GM18519 (cell line): ENCODE measurements around the gene NKX1-1.

Source experiments
- ATAC-seq: cut with Tn5 transposase; IDR thresholded peaks from one replicate; pipeline ENCODE4 v1.9.1; 2021; ENCODE audit warnings: mild to moderate bottlenecking, moderate library complexity; ENCODE audit not compliant: unreplicated experiment, low FRiP score

The NKX1-1 gene

DNA sequence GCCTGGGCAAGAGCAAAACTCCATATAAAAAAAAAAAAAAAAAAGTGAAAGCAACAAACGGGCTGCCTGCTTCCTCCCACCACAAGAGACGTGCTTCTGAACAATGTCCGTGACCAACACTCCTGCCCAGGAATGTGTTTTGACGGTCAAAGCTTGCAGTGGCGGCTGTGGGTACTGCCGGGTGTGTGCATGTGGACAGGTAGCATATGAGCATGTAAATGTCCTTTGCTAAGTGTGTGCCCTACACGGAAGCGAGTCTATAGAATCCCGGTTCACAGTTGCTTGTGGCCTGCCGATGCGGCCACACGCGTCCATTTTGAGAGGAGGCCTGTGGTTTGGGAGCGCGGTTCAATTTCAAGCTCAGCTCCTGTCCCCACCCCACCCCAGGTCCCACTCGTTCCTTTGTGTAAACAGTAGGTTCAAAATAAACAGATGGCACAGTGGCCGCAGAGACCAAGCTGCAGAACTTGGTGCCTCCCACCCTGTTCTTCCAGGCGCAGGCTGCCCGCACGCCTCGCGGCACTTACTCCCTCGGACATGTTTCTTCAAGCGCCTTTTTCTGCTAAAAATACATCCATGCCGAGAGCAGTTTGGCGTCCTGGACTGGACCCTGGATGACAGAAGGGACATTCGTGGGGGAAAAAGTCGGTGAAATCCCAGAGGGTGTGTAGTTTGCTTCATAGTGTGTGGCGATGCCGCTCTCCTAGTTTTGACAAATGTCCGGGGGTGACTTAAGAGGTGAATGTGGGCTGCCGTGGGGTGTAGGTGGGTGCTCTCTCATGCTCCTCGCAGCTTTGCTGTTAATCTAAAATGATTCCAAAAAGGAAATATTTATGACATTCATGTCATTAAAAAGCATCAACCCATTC, 11.5 kb upstream of the NKX1-1 start:
- ATAC-seq: no peak

DNA sequence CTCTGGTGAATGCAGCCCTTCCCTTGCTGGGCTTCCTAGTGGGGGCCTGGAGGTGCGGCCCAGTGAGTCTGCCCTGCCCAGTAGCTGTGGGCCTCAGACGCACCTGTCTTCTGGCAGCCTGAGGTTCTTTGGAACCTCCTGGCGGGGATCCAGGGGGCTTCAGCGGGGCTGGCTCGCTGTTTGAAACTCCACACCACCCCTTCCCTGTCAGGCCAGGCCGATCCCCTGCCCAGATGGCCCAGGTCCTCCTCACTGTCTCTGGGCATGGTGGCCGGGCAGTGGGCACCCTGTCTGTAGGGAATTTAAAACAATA, 10.7 kb upstream of the NKX1-1 start:
- ATAC-seq: no peak

DNA sequence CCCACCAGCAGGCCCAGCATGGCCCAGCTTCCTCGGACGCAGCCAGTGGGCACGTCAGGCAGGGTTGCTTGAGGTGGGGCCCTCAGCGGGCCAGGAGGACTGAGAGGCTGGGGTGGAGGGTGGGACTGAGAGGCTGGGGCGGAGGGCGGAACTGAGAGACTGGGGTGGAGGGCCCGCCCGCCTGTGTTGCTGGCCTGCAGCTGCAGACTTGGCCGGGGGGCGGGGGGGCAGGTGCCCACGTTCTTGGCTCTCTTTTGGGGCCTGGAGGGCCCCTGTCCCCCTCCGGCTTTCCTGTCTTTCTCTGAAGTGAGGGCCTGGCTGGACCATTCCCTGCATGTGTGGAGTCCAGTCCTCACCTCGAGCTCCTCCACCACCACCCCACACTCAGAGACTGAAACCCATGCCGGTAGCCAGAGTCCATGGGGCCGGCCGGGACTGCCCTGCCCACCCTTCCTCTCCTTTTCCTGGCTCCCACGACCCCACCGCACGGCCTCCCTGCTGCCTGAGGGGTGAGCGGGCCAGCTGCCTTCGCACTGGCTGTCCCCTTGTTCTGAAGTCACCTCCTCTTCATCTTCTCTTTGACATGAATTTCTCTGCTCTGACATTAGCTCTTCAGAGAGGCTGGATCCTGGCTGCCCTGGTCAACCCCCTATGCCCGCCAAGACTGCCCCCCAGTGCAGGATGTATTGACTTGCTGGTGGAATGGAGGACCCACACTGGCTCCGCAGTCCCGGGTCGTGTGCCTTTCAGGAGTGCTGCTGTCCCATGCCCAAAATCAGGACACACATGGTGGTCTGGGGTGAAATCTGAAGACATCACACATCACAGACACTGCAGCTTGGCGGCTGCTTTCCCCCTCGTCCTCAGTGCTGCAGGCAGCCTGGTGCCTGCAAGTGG, 10.1 kb upstream of the NKX1-1 start:
- no peak for ATAC-seq

DNA sequence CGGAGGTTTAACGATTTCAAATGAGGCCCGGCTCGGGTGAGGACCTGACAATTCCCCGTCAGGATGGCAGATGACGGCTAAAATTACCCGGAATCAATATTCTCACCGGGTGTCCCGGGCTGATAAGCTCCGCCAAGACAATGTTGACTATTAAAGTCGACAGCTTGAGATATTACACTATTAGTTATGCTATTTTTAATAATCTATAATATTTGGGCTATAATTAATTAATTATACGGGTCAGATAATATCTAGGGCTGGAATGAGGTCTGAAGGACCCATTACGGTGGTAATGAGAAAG, 9.4 kb upstream of the NKX1-1 start:
- no peak for ATAC-seq

DNA sequence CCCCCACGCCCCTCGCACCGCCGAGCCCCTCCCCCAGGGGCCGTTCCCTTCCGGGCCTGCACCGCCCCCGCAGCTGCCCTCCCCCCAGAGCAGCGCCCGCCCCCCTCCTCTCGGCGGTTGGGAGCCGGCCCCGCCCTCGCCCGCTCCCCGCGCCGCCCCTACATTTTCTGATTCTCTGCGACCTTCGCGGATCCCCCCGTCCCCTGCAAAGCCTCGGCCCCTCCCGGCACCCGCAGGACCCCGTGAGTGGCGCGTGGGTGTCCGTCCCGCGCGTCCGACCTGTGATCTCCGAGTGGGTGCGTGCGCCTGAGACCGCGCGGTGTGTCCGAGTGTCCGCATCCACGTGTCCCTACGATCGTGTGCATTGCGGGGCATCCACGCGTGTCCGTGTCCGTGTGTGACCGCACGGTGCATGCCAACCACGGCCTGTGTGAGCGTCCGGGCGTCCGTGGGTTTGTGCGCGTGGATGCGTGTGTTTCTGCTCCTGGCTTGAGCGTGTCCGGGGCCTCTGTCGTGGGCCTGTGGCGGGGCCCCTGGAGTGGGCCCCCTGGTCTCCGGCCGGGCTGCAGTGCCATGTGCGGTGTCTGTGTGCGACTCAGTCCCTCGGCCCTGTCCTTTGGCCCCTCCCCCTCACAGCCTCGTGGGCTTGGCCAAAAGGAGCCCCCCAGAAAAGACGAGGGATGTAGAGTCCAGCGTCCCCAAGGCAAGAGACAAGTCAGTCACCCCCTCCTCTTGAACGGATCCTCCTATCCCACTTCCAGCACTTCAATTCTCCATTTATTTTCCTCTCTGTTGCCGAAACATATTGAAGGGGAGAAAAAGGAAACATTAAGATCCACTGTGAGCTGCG, 8.8 kb upstream of the NKX1-1 start:
- ATAC-seq: no peak

DNA sequence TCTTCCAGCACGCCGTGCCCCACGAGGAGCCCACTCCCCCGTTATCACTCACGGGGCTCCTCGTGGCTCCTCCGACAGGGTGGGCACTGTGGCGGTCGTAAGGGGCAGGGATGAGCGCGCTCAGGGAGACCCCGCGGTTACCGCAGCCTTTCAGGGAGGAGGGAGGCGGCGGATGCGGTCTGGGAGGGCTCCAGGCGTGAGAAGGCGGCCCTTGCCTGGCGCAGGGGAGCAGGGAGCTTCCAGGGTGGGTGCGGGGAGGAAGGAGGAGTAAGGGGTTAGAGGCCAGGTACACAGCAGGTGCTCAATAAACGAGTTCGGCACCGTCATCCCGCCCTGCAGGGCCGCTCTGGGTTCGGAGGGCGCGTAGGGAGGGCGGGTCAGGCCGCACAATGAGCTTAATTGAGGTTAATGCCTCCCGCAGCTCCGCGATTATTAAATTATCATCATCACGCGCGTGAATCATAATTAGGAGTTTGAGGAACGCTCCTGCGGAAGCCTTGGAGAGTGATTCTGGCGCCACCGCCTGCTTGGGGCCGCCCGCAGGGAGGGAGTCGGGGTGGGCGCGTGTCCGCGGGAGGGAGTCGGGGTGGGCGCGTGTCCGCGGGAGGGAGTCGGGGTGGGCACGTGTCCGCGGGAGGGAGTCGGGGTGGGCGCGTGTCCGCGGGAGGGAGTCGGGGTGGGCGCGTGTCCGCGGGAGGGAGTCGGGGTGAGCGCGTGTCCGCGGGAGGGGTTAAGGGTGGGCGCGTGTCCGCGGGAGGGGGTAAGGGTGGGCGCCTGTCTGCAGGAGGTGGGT, 7.6 kb upstream of the NKX1-1 start:
- ATAC-seq: no peak

DNA sequence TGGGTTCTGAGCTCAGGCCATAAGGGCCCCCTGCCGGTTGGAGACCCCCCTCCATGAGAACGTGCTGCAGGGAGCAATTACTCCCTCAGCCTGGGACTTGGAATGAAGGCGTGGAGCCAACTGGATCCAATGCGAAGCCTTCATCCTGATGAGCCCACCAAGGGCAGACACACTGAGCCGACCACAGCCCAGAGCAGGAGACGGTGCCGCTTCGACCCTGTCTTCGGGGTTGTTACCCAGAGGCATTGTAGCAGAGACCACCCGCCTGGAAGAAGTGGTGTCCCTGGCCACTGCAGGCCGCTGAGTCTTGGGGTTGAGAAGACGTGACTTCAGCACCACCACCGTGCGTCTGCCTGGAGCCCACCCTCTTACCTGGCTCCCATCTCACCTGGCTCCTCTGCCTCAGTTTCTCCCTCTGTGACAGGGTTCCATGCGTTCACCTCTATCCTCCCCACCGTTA, 7.0 kb upstream of the NKX1-1 start:
- ATAC-seq: no peak

DNA sequence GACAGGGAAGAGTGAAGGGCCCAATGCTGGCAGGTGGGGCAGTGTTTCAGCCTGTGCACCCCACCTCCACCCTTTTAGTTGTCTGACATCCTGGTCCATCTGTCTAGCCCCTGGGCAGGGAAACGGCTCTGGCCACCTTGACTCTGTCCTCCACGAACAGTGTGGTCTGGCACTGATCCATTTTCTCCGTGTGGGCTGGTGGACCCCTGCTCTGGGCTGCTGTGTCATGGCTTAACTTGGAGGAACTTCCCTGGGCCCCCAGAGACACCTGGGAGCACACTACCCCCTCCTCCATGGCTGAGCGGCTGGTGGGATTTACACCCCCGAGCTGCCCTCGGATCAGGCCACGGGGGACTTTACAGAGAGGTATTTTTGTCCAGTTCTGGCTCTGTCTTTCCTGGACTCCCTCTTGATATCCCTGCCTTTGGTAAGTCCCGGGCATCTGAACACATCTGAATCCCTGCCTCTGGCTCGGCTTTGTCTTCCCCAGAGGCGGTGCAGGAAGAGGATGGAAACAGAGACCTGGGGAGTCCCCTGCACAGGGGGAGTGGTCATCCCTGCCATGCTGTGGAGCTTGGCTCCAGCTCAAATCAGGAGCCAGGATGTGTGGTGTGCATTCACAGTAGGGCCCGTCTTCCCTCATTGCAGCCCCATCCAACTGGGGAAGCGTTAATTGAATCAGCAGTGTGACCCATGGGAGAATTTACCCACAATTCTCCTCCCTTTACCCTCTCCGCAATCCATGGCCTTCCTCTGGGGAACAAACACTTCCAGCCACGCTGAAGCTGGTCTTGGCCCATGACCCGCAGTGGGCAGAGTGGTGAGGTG, 6.3 kb upstream of the NKX1-1 start:
- ATAC-seq: no peak

DNA sequence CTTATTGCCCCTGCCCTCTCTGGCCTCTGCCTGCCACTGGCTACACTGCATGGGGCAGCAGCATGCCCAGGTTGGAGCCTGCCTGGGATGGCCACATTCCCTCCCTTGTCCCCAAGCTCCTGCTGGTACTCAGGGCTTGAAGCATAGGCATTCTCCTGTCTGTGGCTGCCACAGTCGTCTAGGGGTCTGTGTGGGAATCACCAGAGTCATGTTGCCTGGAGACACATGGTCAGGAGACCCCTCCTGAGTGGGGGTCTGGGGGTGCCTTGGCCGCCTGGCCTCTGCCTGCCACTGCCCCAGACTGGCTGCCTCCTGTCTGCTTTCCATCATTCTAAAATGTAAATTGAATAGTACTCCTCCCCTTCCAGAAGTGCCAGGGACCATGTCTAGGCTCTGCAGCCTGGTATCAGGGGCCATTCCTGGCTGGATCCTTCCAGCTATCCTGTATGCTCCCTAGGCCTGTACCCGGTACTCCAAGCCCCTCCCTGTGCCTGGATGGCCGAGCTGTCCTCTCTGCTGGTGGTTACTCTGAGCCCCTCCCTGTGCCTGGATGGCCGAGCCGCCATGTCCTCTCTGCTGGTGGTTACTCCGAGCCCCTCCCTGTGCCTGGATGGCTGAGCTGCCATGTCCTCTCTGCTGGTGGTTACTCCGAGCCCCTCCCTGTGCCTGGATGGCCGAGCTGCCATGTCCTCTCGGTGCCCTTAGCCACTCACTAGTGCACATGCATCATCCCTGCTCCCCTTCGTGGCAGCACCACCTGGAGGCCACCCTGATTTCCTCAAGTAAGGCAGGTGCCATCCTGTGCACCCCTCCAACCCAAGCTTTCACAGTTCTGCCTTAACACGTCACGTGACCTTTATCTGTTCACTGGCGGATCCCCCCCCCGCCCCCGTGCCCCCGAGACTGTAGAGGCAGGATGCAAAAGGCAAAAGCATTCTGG, 5.5 kb upstream of the NKX1-1 start:
- no peak for ATAC-seq

DNA sequence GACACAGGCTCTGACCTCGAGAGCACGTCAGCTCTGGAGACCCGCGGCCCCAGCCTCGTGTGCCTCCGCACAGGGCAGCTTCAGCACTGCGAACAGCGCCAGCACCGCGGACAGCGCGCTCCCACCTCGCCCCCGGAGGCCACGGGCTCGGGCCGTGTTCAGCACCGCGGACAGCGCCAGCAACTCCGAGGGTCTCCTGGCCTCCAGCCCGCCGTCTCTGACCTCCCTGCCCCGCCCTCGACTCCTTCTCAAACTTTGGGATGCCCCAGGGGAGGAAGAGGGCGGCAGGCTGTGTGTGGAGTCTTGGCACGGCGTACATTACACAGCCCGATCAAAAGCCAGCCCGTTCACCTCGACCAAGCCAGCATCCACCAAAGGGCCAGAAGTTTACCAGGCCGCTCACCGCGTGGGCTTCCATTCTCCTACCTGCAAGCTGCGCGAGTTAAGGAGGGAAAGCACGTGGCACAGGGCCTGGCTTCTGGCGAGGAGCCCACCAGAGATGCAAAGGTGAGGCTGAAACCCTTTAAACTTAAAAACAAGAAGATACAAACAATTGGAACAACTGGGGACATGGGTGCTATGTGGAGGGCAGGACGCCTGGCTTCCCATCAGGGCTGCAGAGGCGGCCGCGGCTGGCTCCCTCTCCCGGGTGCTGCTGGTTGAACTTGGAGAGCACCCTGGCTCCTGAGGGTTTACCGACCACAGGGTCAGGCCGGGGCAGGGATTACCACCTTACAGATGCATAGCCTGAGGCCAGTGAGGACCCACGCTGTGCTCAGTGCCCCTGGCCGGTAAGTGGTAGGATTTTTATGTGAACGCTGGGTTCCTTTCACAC, 4.5 kb upstream of the NKX1-1 start:
- no peak for ATAC-seq

DNA sequence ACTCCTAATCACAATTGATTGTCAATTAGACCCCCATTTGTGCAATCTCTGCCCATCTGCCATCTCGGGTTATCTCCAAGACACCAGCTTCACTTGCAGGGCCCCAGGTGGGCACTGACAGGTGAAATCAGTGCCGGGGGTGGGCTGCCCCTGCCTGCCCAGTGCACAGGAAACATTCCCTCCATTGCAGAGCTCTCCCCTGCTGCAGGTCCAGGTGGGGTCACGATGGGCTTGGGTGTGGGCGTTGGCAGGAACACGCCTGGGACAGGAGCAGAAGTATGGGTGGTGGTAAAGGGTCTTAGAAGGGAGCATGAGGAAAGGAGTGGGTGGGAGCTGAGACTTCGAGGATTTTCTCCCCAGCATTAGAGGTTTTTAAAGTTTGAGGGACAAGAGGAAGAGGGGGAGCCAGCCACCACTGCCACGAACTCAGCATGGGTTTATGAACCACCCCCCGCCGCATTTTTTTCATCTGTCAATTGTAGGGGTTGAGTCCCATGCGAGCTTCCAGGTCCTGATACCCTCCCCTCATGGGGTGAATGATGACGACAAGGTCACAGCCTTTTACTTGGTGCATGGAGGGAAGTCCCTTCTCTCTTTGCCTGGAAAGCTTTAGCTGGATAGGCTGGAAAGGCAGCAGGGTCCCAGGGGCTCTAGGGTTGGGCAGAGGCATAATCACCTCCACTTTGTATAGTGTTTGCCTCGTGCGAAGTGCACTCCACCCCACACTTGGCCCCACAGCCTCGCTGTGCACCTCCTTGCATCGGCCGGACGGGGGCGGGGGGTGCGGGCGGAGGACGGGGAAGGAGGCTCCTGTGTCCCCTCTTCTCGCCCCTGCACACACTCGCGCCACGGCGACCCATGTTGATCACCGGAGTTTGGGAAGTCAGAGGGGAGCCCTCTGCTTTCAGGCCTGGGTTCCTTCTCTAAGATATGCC, 3.5 kb upstream of the NKX1-1 start:
- no peak for ATAC-seq

DNA sequence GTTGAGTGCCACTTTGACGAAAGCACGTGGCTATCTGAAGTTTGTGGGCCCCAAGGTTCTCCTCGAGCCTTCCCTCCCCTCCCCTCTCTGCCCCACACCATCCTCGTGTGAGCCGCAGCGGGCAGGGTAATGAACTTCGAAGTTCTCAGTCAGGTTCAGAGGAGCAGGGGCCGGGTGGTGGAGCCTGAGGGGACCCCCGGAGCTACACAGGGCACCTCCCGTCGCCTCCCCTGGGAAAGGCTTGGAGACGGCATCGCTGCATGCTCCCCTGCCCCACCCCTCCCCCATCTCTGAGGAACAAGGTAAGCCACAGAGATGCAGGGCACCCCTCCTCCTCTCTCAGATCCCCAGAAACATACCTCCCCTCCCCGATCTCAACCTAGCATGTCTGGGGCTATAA, 2.8 kb upstream of the NKX1-1 start:
- no peak for ATAC-seq

DNA sequence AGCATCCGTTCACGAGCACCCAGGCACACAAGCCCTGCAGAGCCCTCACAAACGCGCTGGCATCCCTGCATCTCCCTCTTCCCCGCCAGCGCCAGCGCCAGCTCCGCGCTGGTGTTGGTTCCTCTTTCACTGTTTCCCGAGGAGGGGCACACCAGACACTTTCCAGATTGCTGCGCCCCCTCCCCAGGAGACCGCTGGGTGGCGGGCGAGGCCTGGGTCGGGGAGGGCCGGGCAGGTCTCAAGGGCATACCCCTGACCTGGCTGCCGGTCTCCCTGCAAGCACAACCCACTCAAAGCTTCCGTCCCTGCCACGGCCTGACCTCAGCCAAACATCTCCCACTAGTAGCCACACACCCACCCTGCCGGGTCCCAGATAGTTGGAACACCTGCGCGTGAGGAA, 2.2 kb upstream of the NKX1-1 start:
- ATAC-seq: no peak

DNA sequence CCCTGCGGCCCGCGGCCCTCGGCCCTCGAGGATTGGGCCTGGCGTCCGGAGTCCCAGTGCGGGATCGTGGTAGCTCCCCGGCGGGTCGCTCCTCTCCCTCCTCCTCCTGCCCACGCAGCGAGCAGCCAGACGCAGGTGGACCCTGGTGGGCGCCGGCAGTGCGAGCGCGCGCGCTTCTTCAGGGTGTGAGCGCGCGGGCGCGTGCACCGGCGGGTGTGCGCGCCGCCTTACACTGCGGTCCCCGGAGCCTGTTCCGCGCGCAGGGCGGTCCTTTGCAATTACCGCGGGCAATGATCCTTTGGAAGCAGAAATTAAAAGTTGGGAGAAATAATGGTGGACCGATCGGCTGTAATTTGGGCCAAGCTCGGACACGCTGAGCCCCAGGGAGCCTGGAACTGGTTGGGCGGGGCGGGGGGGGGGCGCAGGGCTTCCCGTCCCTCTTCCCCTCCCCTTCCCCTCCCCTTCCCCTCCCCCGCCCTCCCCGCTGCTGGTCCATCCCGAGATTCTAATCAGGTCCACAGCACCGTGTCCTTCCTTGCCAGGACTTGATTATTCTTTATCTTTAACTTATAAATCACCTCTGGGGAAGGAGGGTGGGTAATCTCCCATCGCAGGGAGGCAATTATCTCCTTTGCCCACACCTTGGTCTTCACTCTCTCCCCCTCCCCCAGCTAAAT, 1.6 kb upstream of the NKX1-1 start:
- ATAC-seq: no peak

DNA sequence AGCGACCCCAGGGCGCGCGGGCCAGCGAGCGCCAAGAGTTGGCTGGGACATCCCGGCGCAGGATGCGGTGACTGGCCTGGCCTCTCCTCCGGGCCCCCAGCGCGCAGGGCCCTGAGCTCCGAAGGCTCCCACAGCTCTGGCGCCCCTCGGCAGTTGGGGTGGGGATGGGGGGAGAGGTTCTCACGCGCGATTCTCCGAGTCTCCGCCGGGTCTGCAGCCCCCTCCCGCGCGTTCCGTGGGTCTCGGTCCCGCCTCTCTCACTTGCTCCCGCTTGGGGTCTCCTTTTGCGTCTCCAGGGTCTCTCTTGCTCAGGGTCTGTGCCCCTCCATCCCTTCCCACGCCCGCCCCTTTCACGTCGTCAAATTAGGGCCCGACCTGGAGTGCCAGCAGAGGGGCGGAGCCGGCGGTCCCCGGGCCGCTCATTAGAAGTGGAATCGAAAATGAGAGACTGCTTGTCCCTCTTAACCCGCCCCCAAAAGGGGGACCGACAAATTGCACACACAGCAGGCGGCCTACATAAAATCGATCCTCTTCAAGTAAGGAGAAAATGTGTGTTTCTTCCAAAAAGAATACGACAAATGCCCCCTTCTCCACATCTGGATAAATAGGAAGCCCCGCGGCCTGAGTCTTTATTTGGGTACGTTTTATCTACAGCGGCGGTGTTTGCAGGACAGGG, 877 bp upstream of the NKX1-1 start:
- no peak for ATAC-seq
